H1 (cell line): ENCODE measurements around the gene REG4. TPM values are rescaled to one million over a fixed set of nuclear protein-coding genes. Genes with fewer than 3 reads are reported as not detected.

Experiments used
- CTCF ChIA-PET: fragments of 300-600 bp; sonication (Branson Sonifier 250); formaldehyde crosslinking; loops from one replicate; lab custom pipeline; 2021; ENCODE audit not compliant: partially characterized antibody; lab: Charles Lee
- POLR2A ChIA-PET: fragments of 300-600 bp; sonication (Branson Sonifier 250); formaldehyde crosslinking; loops from one replicate; lab custom pipeline; 2021; ENCODE audit warnings: inconsistent platforms; ENCODE audit not compliant: partially characterized antibody; lab: Charles Lee
- DNase-seq, 2 experiments: peaks; one replicate each; pipeline versions ENCODE4 v3.0.0 to v3.0.0-alpha.2; 2010 to 2022; ENCODE audit warnings: low spot score in 2 of 2, low read depth in 1 of 2, mixed read lengths in 1 of 2
- FAIRE-seq: peaks from 2 replicates; lab custom pipeline; 2011; peaks lifted over from hg19 to GRCh38; lab: Jason Lieb, UNC
- H2AFZ ChIP-seq: 2 replicates; pipeline ENCODE4 v1.8.1; 2012; ENCODE audit warnings: low read length, inconsistent platforms
- H2AK5ac ChIP-seq: 2 replicates; pipeline ENCODE4 v1.6.1; 2013; ENCODE audit warnings: low read depth, low read length
- H2BK120ac ChIP-seq: replicated peaks from 2 replicates; pipeline ENCODE3; 2013; ENCODE audit warnings: low read depth, low read length, inconsistent platforms
- H2BK12ac ChIP-seq: 2 replicates; pipeline ENCODE4 v1.6.1; 2013; ENCODE audit warnings: low read depth, low read length
- H2BK15ac ChIP-seq: 2 replicates; pipeline ENCODE4 v1.6.1; 2013; ENCODE audit warnings: low read length
- H2BK20ac ChIP-seq: 2 replicates; pipeline ENCODE4 v1.6.1; 2013; ENCODE audit warnings: low read length
- H2BK5ac ChIP-seq: 2 replicates; pipeline ENCODE4 v1.6.1; 2013; ENCODE audit warnings: low read depth, low read length
- H3K14ac ChIP-seq: 2 replicates; pipeline ENCODE4 v1.6.1; 2013; ENCODE audit warnings: inconsistent platforms; ENCODE audit not compliant: insufficient read length
- H3K18ac ChIP-seq: 2 replicates; pipeline ENCODE4 v1.6.1; 2013; ENCODE audit warnings: low read length; ENCODE audit errors: extremely low read depth
- H3K23ac ChIP-seq: 2 replicates; pipeline ENCODE4 v1.6.1; 2013; ENCODE audit warnings: inconsistent platforms; ENCODE audit not compliant: insufficient read length
- H3K23me2 ChIP-seq: 2 replicates; pipeline ENCODE4 v1.6.1; 2013; ENCODE audit warnings: low read depth, low read length
- H3K27ac ChIP-seq: 2 replicates; pipeline ENCODE4 v1.6.1; 2011; ENCODE audit warnings: low read depth, low read length, inconsistent platforms
- H3K27me3 ChIP-seq, 4 experiments: replicated peaks in 1 of 4; 1 replicate in 1 of 4; 2 replicates in 3 of 4; pipeline versions ENCODE4 v1.6.1 to v1.8.1; 2011 to 2013; ENCODE audit warnings: low read length in 3 of 4, mild to moderate bottlenecking in 3 of 4, inconsistent platforms in 2 of 4, mixed read lengths in 2 of 4, moderate library complexity in 1 of 4; ENCODE audit not compliant: control insufficient read depth in 3 of 4, insufficient read depth in 3 of 4; ENCODE audit errors: extremely low read depth in 1 of 4
- H3K36me3 ChIP-seq, 4 experiments: 2 replicates each; pipeline versions ENCODE4 v1.6.1 to v1.8.1; 2011 to 2013; ENCODE audit warnings: mild to moderate bottlenecking in 4 of 4, low read length in 3 of 4, moderate library complexity in 2 of 4, control low read depth in 1 of 4, inconsistent platforms in 1 of 4; ENCODE audit not compliant: insufficient read depth in 4 of 4, control insufficient read depth in 2 of 4
- H3K4ac ChIP-seq: replicated peaks from 2 replicates; pipeline ENCODE3; 2013; ENCODE audit warnings: low read length, low read depth, mixed read lengths, inconsistent platforms; ENCODE audit not compliant: insufficient read length
- H3K4me1 ChIP-seq, 4 experiments: replicated peaks in 1 of 4; 1 replicate in 1 of 4; 2 replicates in 3 of 4; pipeline versions ENCODE4 v1.6.1 to v1.8.1; 2011 to 2013; ENCODE audit warnings: low read length in 3 of 4, inconsistent platforms in 2 of 4, mixed read lengths in 1 of 4; ENCODE audit not compliant: insufficient read depth in 4 of 4, control insufficient read depth in 3 of 4
- H3K4me2 ChIP-seq, 2 experiments: 2 replicates each; pipeline versions ENCODE4 v1.6.1 to v1.8.1; 2011 to 2013; ENCODE audit warnings: low read depth in 2 of 2, low read length in 2 of 2, control low read depth in 1 of 2, inconsistent platforms in 1 of 2, mild to moderate bottlenecking in 1 of 2; ENCODE audit not compliant: insufficient read depth in 1 of 2
- H3K4me3 ChIP-seq, 4 experiments: fragments of 200-600, 300-600 bp in 1 of 4; sonication (generic), shearing (Covaris generic), sonication (Bioruptor Twin) in 1 of 4; 2 replicates each; pipeline versions ENCODE4 v1.5.1 to v1.8.1; 2011 to 2016; ENCODE audit warnings: low read length in 4 of 4, low read depth in 3 of 4, control low read depth in 2 of 4, inconsistent platforms in 2 of 4, mild to moderate bottlenecking in 2 of 4, mixed read lengths in 1 of 4, moderate library complexity in 1 of 4; ENCODE audit not compliant: insufficient read depth in 2 of 4; ENCODE audit errors: extremely low read depth in 1 of 4
- H3K56ac ChIP-seq: replicated peaks from 2 replicates; pipeline ENCODE3; 2013; ENCODE audit warnings: low read depth, mild to moderate bottlenecking, mixed read lengths, low read length, inconsistent platforms; ENCODE audit not compliant: insufficient read length
- H3K79me1 ChIP-seq: 2 replicates; pipeline ENCODE4 v1.6.1; 2013; ENCODE audit warnings: low read depth, low read length, control low read depth
- H3K79me2 ChIP-seq, 2 experiments: 2 replicates each; pipeline versions ENCODE4 v1.6.1 to v1.8.1; 2012 to 2013; ENCODE audit warnings: low read length in 2 of 2, mild to moderate bottlenecking in 2 of 2, inconsistent platforms in 1 of 2; ENCODE audit not compliant: insufficient read depth in 2 of 2, control insufficient read depth in 1 of 2
- H3K9ac ChIP-seq, 4 experiments: replicated peaks in 1 of 4; 1 replicate in 1 of 4; 2 replicates in 3 of 4; pipeline versions ENCODE4 v1.6.1 to v1.8.1; 2011 to 2013; ENCODE audit warnings: low read depth in 3 of 4, low read length in 3 of 4, control low read depth in 2 of 4, mild to moderate bottlenecking in 2 of 4, moderate library complexity in 2 of 4, inconsistent platforms in 1 of 4; ENCODE audit errors: extremely low read depth in 1 of 4
- H3K9me3 ChIP-seq, 2 experiments: 2 replicates each; pipeline versions ENCODE4 v1.6.1 to v1.8.1; 2012 to 2013; ENCODE audit warnings: mild to moderate bottlenecking in 2 of 2, moderate library complexity in 2 of 2, control low read depth in 1 of 2, inconsistent platforms in 1 of 2, low read depth in 1 of 2, low read length in 1 of 2, mixed read lengths in 1 of 2; ENCODE audit not compliant: insufficient read depth in 2 of 2
- H4K20me1 ChIP-seq, 2 experiments: replicated peaks in 1 of 2; 2 replicates each; pipeline versions ENCODE3 to v1.8.1; 2011 to 2013; ENCODE audit warnings: inconsistent platforms in 2 of 2, low read length in 2 of 2, mild to moderate bottlenecking in 1 of 2; ENCODE audit not compliant: insufficient read depth in 2 of 2, control insufficient read depth in 1 of 2
- H4K5ac ChIP-seq: 2 replicates; pipeline ENCODE4 v1.6.1; 2013; ENCODE audit warnings: low read length, low read depth, mixed read lengths, inconsistent platforms; ENCODE audit not compliant: insufficient read length
- H4K8ac ChIP-seq: 2 replicates; pipeline ENCODE4 v1.8.0; 2013; ENCODE audit warnings: mild to moderate bottlenecking, moderate library complexity, low read length, inconsistent platforms; ENCODE audit not compliant: insufficient read depth; ENCODE audit errors: extremely low read depth
- H4K91ac ChIP-seq: replicated peaks from 2 replicates; pipeline ENCODE3; 2013; ENCODE audit warnings: low read length, mixed read lengths, inconsistent platforms; ENCODE audit not compliant: insufficient read length
- POLR2AphosphoS5 ChIP-seq: IDR thresholded peaks from 2 replicates; pipeline ENCODE4 v1.6.1; 2011; ENCODE audit warnings: low read depth, low read length
- WGBS, 2 experiments: shearing (Covaris generic) in 1 of 2; methylation state at CpG; one replicate each; pipeline versions ENCODE4 v1.1.6 to v1.1.7; 2013 to 2015; ENCODE audit warnings: low lambda C conversion rate in 2 of 2, mixed read lengths in 2 of 2, inconsistent platforms in 1 of 2, low coverage in 1 of 2, missing lambda C conversion rate in 1 of 2; ENCODE audit not compliant: insufficient replicate concordance in 2 of 2, insufficient coverage in 1 of 2, insufficient read length in 1 of 2; ENCODE audit errors: extremely low coverage in 1 of 2, missing lambda C conversion rate in 1 of 2; 5-methylcytosine and 5-hydroxymethylcytosine counted together
- long read RNA-seq, 2 experiments: library from RNA in 1 of 2; library from capped mRNA in 1 of 2; stranded (forward); transcript quantifications; one replicate each; pipeline ENCODE4 v2.0.0, GENCODE V29; 2021; ENCODE audit warnings: inconsistent platforms in 1 of 2
- polyA minus RNA-seq, 3 experiments: library from RNA; depleted of rRNA, polyadenylated mRNA; stranded (reverse); fragments of >200 nt; gene quantifications; 1 replicate in 2 of 3; 2 replicates in 1 of 3; pipeline ENCODE4 v1.2.3, GENCODE V29; 2011
- polyA plus RNA-seq, 7 experiments: library from polyadenylated mRNA; depleted of rRNA in 3 of 7; stranded (reverse) in 5 of 7; unstranded in 2 of 7; fragments of >200 nt in 5 of 7; fragments of 200-250 nt in 2 of 7; gene quantifications; 1 replicate in 5 of 7; 2 replicates in 1 of 7; 4 replicates in 1 of 7; pipeline versions ENCODE4 v1.2.1 to v1.2.3, GENCODE V29; 2011 to 2013; ENCODE audit warnings: missing spikeins in 2 of 7, mixed read lengths in 2 of 7
- total RNA-seq: library from RNA; stranded (reverse); fragmentation: NEBNext Ultra II Directional; extraction: Animal tissue kit (Norgen Biotek cat#: 25700); gene quantifications from 2 replicates; pipeline ENCODE4 v1.2.1, GENCODE V29; 2021

The REG4 gene
- total RNA-seq, result not detected in 2 replicates
- not detected in 2 replicates for polyA plus RNA-seq (2011; rRNA removed)
- not detected for polyA plus RNA-seq (2011; cell fraction: cytosol; rRNA removed)
- not detected for polyA plus RNA-seq (2011; cell fraction: nucleus; rRNA removed)
- polyA plus RNA-seq (2012, experiment 1 of 2), result not detected in 4 replicates
- polyA plus RNA-seq (2012, experiment 2 of 2), result not detected
- not detected for polyA plus RNA-seq (2013, experiment 1 of 2)
- polyA plus RNA-seq (2013, experiment 2 of 2), result not detected
- not detected in 2 replicates for polyA minus RNA-seq (2011; rRNA and poly(A)+ RNA removed)
- not detected for polyA minus RNA-seq (2011; cell fraction: cytosol; rRNA and poly(A)+ RNA removed)
- not detected for polyA minus RNA-seq (2011; cell fraction: nucleus; rRNA and poly(A)+ RNA removed)
- long read RNA-seq, experiment 1, result 0 reads
- long read RNA-seq, experiment 2, result 0 reads

GRCh38 chr1:119811387-119811786 is at the start of gene REG4:
TSS of gene REG4 (minus strand) at chr1:119811460. CDS start at chr1:119808769, 2,691 bp downstream.
- Histone ChIP-seq H3K79me1 (no peaks in the 10 kb centered on the region), H2BK20ac (no peak within 1 kb of the TSS), H3K9ac (no peak within 1 kb of the TSS), H2AFZ (no peak within 1 kb of the TSS), H4K20me1 (no peaks in the 10 kb centered on the region), H2BK12ac (no peak within 1 kb of the TSS), H3K79me2 (no peaks in the 10 kb centered on the region), H2AK5ac (no peak within 1 kb of the TSS), H3K4me1 (no peaks in the 10 kb centered on the region), H3K18ac (no peak within 1 kb of the TSS), H3K9me3 (no peaks in the 10 kb centered on the region), H2BK5ac (no peak within 1 kb of the TSS), H4K91ac (no peak within 1 kb of the TSS), H3K14ac (no peak within 1 kb of the TSS), H4K5ac (no peak within 1 kb of the TSS), H3K23me2 (no peaks in the 10 kb centered on the region), H2BK120ac (no peak within 1 kb of the TSS), H3K23ac (no peak within 1 kb of the TSS), H3K4ac (no peak within 1 kb of the TSS)
- ChIA-PET CTCF (interaction anchor here (1.2 to 9.0 kb wide), 6 partner anchors 10 to 203 kb away, joined by 3 to 76 read pairs (median 4); no protein-coding TSS in a partner anchor), POLR2A (interaction anchor here (1.0 kb wide), 1 partner anchor 164 kb away, joined by 3 read pairs; no protein-coding TSS in a partner anchor)
- no peak for FAIRE-seq
- TF ChIP-seq POLR2AphosphoS5, result no peak
- TF ChIP-seq, all 59 proteins: peak for 0
- DNase-seq, result no peak
- 93% methylated on average over 7 of the region's 7 CpGs; no CpG with 5 or more reads in 1 of the 2 experiments for WGBS, 2 experiments
- peaks cover 0 to 2% (median 0%) of the 10 kb centered on the region in 4 experiments; a peak in 3 of 7 replicates for H3K27me3 ChIP-seq
- H3K4me2 ChIP-seq, result no peak within 1 kb of the TSS
- no peaks in the 10 kb centered on the region for H3K36me3 ChIP-seq
- H3K27ac ChIP-seq, result no peak within 1 kb of the TSS
- no peak within 1 kb of the TSS for H3K56ac ChIP-seq
- no peak within 1 kb of the TSS for H3K4me3 ChIP-seq
- no peak within 1 kb of the TSS for H4K8ac ChIP-seq
- no peak within 1 kb of the TSS for H2BK15ac ChIP-seq
